GM23248 (cell line): ENCODE measurements around the gene SMARCC2. TPM values are rescaled to one million over a fixed set of nuclear protein-coding genes. Genes with fewer than 3 reads are reported as not detected.

Experiments
- DNase-seq: peaks from one replicate; pipeline ENCODE4 v3.0.0-alpha.2; 2015
- H2AFZ ChIP-seq: fragments of 200-600 bp; sonication (generic); 2 replicates; pipeline ENCODE4 v1.6.1; 2016; ENCODE audit warnings: antibody characterized with exemption
- H3F3A ChIP-seq: fragments of 200-600 bp; sonication (generic); 2 replicates; pipeline ENCODE4 v1.6.1; 2016; ENCODE audit warnings: mild to moderate bottlenecking, antibody characterized with exemption, mixed run types; ENCODE audit not compliant: insufficient read depth
- H3K27ac ChIP-seq: fragments of 200-600 bp; sonication (generic); 2 replicates; pipeline ENCODE4 v1.5.1; 2016; ENCODE audit warnings: mild to moderate bottlenecking
- H3K27me3 ChIP-seq: fragments of 200-600 bp; sonication (generic); replicated peaks from 2 replicates; pipeline ENCODE4 v1.6.1; 2016; ENCODE audit warnings: mild to moderate bottlenecking; ENCODE audit not compliant: insufficient read depth
- H3K36me3 ChIP-seq: fragments of 200-600 bp; sonication (generic); 2 replicates; pipeline ENCODE4 v1.6.1; 2016; ENCODE audit warnings: low read depth, mild to moderate bottlenecking
- H3K4me1 ChIP-seq: fragments of 200-600 bp; sonication (generic); 2 replicates; pipeline ENCODE4 v1.6.1; 2016; ENCODE audit warnings: mild to moderate bottlenecking; ENCODE audit not compliant: insufficient read depth
- H3K4me2 ChIP-seq: fragments of 200-600 bp; sonication (generic); one replicate; pipeline ENCODE4 v1.6.1; 2016; ENCODE audit warnings: mild to moderate bottlenecking; ENCODE audit not compliant: unreplicated experiment
- H3K4me3 ChIP-seq: fragments of 200-600 bp; sonication (generic); 2 replicates; pipeline ENCODE4 v1.5.1; 2016; ENCODE audit warnings: mild to moderate bottlenecking
- H3K79me2 ChIP-seq: fragments of 200-600 bp; sonication (generic); 2 replicates; pipeline ENCODE4 v1.6.1; 2016; ENCODE audit warnings: mild to moderate bottlenecking; ENCODE audit not compliant: insufficient read depth
- H3K9ac ChIP-seq: fragments of 200-600 bp; sonication (generic); 2 replicates; pipeline ENCODE4 v1.6.1; 2016; ENCODE audit warnings: mild to moderate bottlenecking
- H3K9me2 ChIP-seq: fragments of 200-600 bp; sonication (generic); 2 replicates; pipeline ENCODE4 v1.6.1; 2016; ENCODE audit warnings: mixed run types, mild to moderate bottlenecking, moderate library complexity; ENCODE audit not compliant: insufficient read depth
- H3K9me3 ChIP-seq: fragments of 200-600 bp; sonication (generic); one replicate; pipeline ENCODE4 v1.6.1; 2017; ENCODE audit warnings: low read depth
- H4K20me1 ChIP-seq: fragments of 200-600 bp; sonication (generic); 2 replicates; pipeline ENCODE4 v1.6.0; 2016; ENCODE audit not compliant: insufficient read depth
- EZH2 ChIP-seq: fragments of 200-600 bp; sonication (generic); IDR thresholded peaks from 2 replicates; pipeline ENCODE4 v1.6.1; 2018; ENCODE audit warnings: antibody characterized with exemption, mild to moderate bottlenecking; ENCODE audit not compliant: insufficient read depth, poor library complexity, severe bottlenecking
- EZH2phosphoT487 ChIP-seq: fragments of 200-600 bp; sonication (generic); IDR thresholded peaks from 2 replicates; pipeline ENCODE4 v1.6.1; 2018; ENCODE audit warnings: antibody characterized with exemption, moderate library complexity, mild to moderate bottlenecking, low read depth; ENCODE audit not compliant: insufficient read depth
- WGBS, 2 experiments: methylation state at CpG; one replicate each; pipeline ENCODE4 v1.1.6; 2015 to 2017; ENCODE audit warnings: low lambda C conversion rate in 2 of 2, low coverage in 1 of 2; ENCODE audit errors: missing lambda C conversion rate in 2 of 2; 5-methylcytosine and 5-hydroxymethylcytosine counted together
- in situ Hi-C: fragments of 300-500 bp; cut with MboI; formaldehyde crosslinking; loops from 2 replicates; pipeline ENCODE4 v1.15.0; 2020
- polyA plus RNA-seq: library from polyadenylated mRNA; unstranded; fragments of >200 nt; fragmentation: Nextera tagmentation; extraction: Ambion mirVana; gene quantifications from 2 replicates; pipeline ENCODE4 v1.2.1, GENCODE V29; 2016
- total RNA-seq: library from RNA; depleted of rRNA; stranded (reverse); fragments of >200 nt; shearing (Covaris generic); gene quantifications from 2 replicates; pipeline ENCODE4 v1.2.3, GENCODE V29; 2014

SMARCC2 gene
- total and polyA plus RNA-seq, 2 experiments from 2014 or later = 34.0 to 64.3 TPM

DNA sequence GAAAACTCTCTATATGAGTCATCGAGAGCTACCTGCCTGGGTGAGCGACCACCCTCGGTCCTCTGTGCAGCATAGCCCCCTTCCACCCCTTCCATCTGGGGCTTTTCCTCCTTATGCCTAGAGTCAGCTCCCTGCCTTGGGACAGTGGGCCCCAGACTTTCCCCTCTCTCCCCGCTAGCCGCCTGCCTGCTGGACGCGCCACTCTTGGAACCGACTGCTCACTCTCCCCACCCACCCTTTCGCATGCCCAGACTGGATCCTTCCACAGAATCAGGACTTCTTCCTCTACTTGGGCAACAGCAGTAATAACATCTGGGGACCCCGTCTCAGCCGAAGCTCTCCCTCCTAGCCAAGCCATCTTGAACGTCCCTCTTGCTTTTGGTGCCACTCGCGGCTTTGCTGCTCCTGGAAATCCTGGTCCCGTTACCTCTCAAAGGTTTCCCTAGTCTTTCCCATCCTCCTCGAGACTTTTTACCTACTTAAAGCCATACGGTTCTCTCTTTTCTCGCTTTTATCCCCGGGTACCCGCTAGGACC is 60.5 kb downstream of the SMARCC2 start:
- Histone ChIP-seq H2AFZ (peak overlapping the region; percentile 74), H3K79me2 (peaks cover 67% of the 10 kb centered on the region), H3K27ac (peak overlapping the region; percentile 56), H3K9me3 (no peaks in the 10 kb centered on the region), H3K9me2 (no peaks in the 10 kb centered on the region), H3K9ac (peak overlapping the region; percentile 84), H3K4me2 (peak overlapping the region; percentile 85), H3F3A (peaks cover 32% of the 10 kb centered on the region), H4K20me1 (no peaks in the 10 kb centered on the region), H3K4me1 (peaks cover 20% of the 10 kb centered on the region), H3K4me3 (peak overlapping the region; percentile 95), H3K27me3 (no peaks in the 10 kb centered on the region), H3K36me3 (peaks cover 15% of the 10 kb centered on the region; the same call in 1 of the 2 replicates)
- in situ Hi-C loops = no loop called here
- DNase-seq = peak; percentile 66
- TF ChIP-seq EZH2 (no peak), EZH2phosphoT487 (no peak)
- 2 to 3% methylated on average over 20 of the region's 20 CpGs for WGBS, 2 experiments

DNA sequence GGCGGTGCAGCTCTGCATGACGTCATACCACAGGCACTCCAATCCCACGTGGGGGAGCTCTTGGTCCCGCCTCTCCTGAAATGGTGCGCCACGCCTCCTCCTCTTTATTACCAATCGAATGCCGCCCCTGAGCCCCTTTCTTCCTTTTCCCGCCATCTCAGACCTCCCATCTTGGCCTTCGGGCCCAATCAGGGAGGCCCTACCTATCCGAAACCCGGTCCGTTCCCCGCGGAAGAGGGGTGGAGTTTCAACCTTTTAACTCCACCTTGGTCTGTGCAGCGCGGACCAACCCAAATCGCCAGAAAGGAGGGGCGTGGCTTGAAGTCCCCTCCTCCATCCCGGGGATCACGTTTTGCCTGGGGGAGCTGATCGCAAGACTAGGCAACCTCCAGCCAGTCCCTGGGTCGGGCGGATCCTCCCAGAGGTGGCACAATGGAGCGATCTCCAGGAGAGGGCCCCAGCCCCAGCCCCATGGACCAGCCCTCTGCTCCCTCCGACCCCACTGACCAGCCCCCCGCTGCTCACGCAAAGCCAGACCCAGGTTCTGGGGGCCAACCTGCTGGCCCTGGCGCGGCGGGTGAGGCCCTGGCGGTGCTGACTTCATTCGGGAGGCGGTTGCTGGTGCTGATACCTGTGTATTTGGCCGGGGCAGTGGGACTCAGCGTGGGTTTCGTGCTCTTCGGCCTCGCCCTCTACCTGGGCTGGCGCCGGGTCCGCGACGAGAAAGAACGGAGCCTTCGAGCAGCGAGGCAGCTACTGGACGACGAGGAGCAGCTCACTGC is 61.2 kb downstream of the SMARCC2 start, which contains the start of gene ESYT1:
Gene ESYT1, plus strand, starts transcription at position 380 of the 782 bp plus-strand sequence. Its CDS starts 53 bp downstream, at position 433.
- H3K4me1 ChIP-seq = peaks cover 20% of the 10 kb centered on the region

DNA sequence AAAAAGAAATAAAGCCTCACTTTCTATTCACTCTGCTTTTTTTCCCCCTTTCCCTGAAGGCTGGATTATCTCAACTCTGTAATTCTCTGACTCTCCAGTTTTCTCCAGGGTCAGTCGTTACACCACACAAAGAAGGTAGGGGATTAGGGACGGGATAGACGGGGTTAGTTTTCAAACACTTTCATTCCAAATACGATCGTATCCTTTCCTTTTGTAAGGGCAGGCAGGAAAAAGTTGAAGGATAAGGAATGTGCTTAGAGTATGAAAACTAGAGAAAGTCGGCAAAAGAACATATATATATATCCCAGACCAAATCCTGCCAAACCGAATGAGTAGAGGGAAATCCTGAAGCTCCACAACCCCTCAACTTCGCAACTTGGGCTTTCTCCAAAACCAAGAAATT is 61.8 kb downstream of the SMARCC2 start:
- no peak for DNase-seq
- Histone ChIP-seq H3K4me1 (peaks cover 20% of the 10 kb centered on the region), H3K27me3 (no peaks in the 10 kb centered on the region), H3K36me3 (peaks cover 13% of the 10 kb centered on the region; the same call in 1 of the 2 replicates), H4K20me1 (no peaks in the 10 kb centered on the region), H3F3A (peaks cover 32% of the 10 kb centered on the region), H3K4me3 (peak overlapping the region; percentile 81), H3K9me2 (no peaks in the 10 kb centered on the region), H3K4me2 (peak overlapping the region; percentile 99), H3K27ac (peak overlapping the region; percentile 81), H3K9me3 (no peaks in the 10 kb centered on the region), H3K9ac (peak overlapping the region; percentile 79), H2AFZ (peak overlapping the region; percentile 76), H3K79me2 (peaks cover 66% of the 10 kb centered on the region)
- WGBS, 2 experiments = 0 to 1% methylated on average over 8 of the region's 8 CpGs
- in situ Hi-C loops = no loop called here
- TF ChIP-seq EZH2 (no peak), EZH2phosphoT487 (no peak)

More for the DNA sequence above, 61.2 kb downstream of the SMARCC2 start, which contains the start of gene ESYT1:
- Histone ChIP-seq H2AFZ (peak within 1 kb of the TSS; percentile 76), H3K4me2 (peak within 1 kb of the TSS; percentile 99), H4K20me1 (no peaks in the 10 kb centered on the region), H3K9me3 (no peaks in the 10 kb centered on the region), H3K27ac (peak within 1 kb of the TSS; percentile 81), H3K9me2 (no peaks in the 10 kb centered on the region), H3K9ac (peak within 1 kb of the TSS; percentile 84), H3K4me3 (peak within 1 kb of the TSS; percentile 95), H3F3A (peaks cover 32% of the 10 kb centered on the region), H3K27me3 (no peaks in the 10 kb centered on the region), H3K36me3 (peaks cover 15% of the 10 kb centered on the region; the same call in 1 of the 2 replicates), H3K79me2 (peaks cover 67% of the 10 kb centered on the region)
- 1% methylated on average over 44 to 46 of the region's 49 CpGs for WGBS, 2 experiments
- TF ChIP-seq EZH2phosphoT487 (no peak), EZH2 (no peak)
- in situ Hi-C loops = no loop called here
- DNase-seq = peak; percentile 100

DNA sequence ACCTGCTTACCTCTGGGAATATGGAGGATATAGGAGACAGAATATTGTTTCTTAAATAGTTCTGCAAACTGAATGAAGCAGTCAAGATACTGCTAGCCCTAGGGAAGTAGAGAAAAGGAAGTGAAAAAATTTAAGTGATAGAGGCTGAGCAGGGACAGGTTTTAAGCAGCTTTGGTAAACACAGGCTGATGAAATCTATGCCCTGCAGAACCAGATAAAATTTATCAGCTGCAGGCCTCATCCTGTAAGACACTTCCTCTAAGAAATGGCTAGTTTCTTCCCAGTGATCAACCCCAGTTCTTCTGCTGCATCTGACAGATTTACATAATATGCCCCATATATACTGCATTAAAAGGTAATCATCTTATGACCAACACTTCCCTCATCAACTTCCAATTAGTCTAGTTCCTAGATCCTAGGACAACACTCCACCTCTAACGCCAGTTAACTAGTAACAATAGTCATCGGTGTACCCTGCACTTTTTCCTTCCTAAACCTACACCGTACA is 62.5 kb downstream of the SMARCC2 start:
- H4K20me1 ChIP-seq = no peaks in the 10 kb centered on the region
- DNase-seq = no peak
- H3K27ac ChIP-seq = peak overlapping the region; percentile 81
- H3K4me2 ChIP-seq = peak overlapping the region; percentile 99
- peak overlapping the region; percentile 85 for H2AFZ ChIP-seq
- WGBS, 2 experiments = 34 to 43% methylated on average over 3 of the region's 3 CpGs
- no peaks in the 10 kb centered on the region for H3K9me3 ChIP-seq
- H3F3A ChIP-seq = peaks cover 32% of the 10 kb centered on the region
- no peaks in the 10 kb centered on the region for H3K27me3 ChIP-seq
- H3K4me1 ChIP-seq = peaks cover 20% of the 10 kb centered on the region
- H3K9ac ChIP-seq = peak overlapping the region; percentile 79
- peak overlapping the region; percentile 81 for H3K4me3 ChIP-seq
- in situ Hi-C loops = no loop called here
- H3K36me3 ChIP-seq = peaks cover 7% of the 10 kb centered on the region; the same call in 1 of the 2 replicates
- peaks cover 59% of the 10 kb centered on the region for H3K79me2 ChIP-seq
- TF ChIP-seq EZH2 = no peak
- TF ChIP-seq EZH2phosphoT487 = no peak
- no peaks in the 10 kb centered on the region for H3K9me2 ChIP-seq
